Stimulated activated CD4-positive, alpha-beta T cell treated with anti-CD3 and anti-CD28 coated beads, TNF-alpha, amount 100 ng/mL, for 4 hours (primary cell): ENCODE data around the gene BACE1-AS.

Experiments used
- DNase-seq, 3 experiments: peaks; one replicate each; pipeline ENCODE4 v3.0.0-alpha.2; 2020; ENCODE audit warnings: low read depth in 3 of 3

BACE1-AS gene

GRCh38 chr11:117292616-117293015 is 1.5 kb downstream of the BACE1-AS start:
- DNase-seq, result no peak

- DNase-seq, result no peak
Observed at GRCh38 chr11:117295438-117296137, 4.4 kb downstream of the BACE1-AS start.

- DNase-seq, result no peak
Observed at GRCh38 chr11:117296881-117297280, 5.7 kb downstream of the BACE1-AS start.

GRCh38 chr11:117298195-117298594 is 7.0 kb downstream of the BACE1-AS start:
- DNase-seq, result no peak

- no peak for DNase-seq
Observed at GRCh38 chr11:117299351-117300282, 8.5 kb downstream of the BACE1-AS start.

- DNase-seq, result no peak
Observed at GRCh38 chr11:117300283-117300663, 9.1 kb downstream of the BACE1-AS start.

GRCh38 chr11:117300773-117301172 is 9.6 kb downstream of the BACE1-AS start:
- DNase-seq, result no peak

- DNase-seq, result no peak
Observed at GRCh38 chr11:117302228-117302627, 11.1 kb downstream of the BACE1-AS start.

GRCh38 chr11:117303101-117303500 is 12.0 kb downstream of the BACE1-AS start:
- DNase-seq, result no peak

- DNase-seq, result no peak
Observed at GRCh38 chr11:117303646-117304315, 12.6 kb downstream of the BACE1-AS start.

- no peak for DNase-seq
Observed at GRCh38 chr11:117305145-117305544, 14.0 kb downstream of the BACE1-AS start.

GRCh38 chr11:117309310-117309709 is 18.2 kb downstream of the BACE1-AS start:
- no peak for DNase-seq

GRCh38 chr11:117313091-117313490 is 21.9 kb downstream of the BACE1-AS start:
- DNase-seq, result no peak

GRCh38 chr11:117313828-117314768 is 23.0 kb downstream of the BACE1-AS start:
- DNase-seq, result no peak

GRCh38 chr11:117314840-117315239 is 23.7 kb downstream of the BACE1-AS start:
- DNase-seq, result no peak

GRCh38 chr11:117315285-117316196 is 24.4 kb downstream of the BACE1-AS start:
- peak in 1 of 3 experiments; percentile 3 for DNase-seq

GRCh38 chr11:117316197-117316961 is 25.2 kb downstream of the BACE1-AS start, which contains the start of gene BACE1:
BACE1 (minus strand) TSS chr11:117316256; CDS start chr11:117315795, 461 bp downstream.
- DNase-seq, result no peak

- no peak for DNase-seq
Observed at GRCh38 chr11:117318738-117319137, 27.6 kb downstream of the BACE1-AS start.

GRCh38 chr11:117319214-117319840 is 28.2 kb downstream of the BACE1-AS start:
- DNase-seq, result no peak
